Choroid plexus epithelial cell (primary cell): ENCODE data around the gene RHBG.

Experiments used
- DNase-seq: peaks from one replicate; pipeline ENCODE4 v3.0.0-alpha.2; 2010; ENCODE audit warnings: low read depth
- H3K4me3 ChIP-seq: 2 replicates; pipeline ENCODE4 v1.5.1; 2011; ENCODE audit warnings: low read depth, mild to moderate bottlenecking, control low read depth, low read length, moderate library complexity
- CTCF ChIP-seq: conservative IDR thresholded peaks from 2 replicates; pipeline ENCODE4 v1.5.1; 2011; ENCODE audit warnings: low read depth, mild to moderate bottlenecking, control low read depth, inconsistent platforms, low read length, moderate library complexity

Gene RHBG

GRCh38 chr1:156372876-156373275 is 3.9 kb downstream of the RHBG start:
- no peak for TF ChIP-seq CTCF
- no peak overlapping the region for H3K4me3 ChIP-seq
- no peak for DNase-seq

- H3K4me3 ChIP-seq, result no peak overlapping the region
- no peak for TF ChIP-seq CTCF
- no peak for DNase-seq
Observed at GRCh38 chr1:156373546-156373945, 4.5 kb downstream of the RHBG start.

- peak; percentile 48 for DNase-seq
- H3K4me3 ChIP-seq, result no peak overlapping the region
- TF ChIP-seq CTCF, result peak; percentile 4
Observed at GRCh38 chr1:156376146-156376545, 7.1 kb downstream of the RHBG start.

GRCh38 chr1:156376958-156377919 is 8.2 kb downstream of the RHBG start:
- TF ChIP-seq CTCF, result no peak
- no peak overlapping the region for H3K4me3 ChIP-seq
- DNase-seq, result no peak

- no peak for DNase-seq
- TF ChIP-seq CTCF, result no peak
- no peak overlapping the region for H3K4me3 ChIP-seq
Observed at GRCh38 chr1:156378557-156378956, 9.5 kb downstream of the RHBG start.

- no peak overlapping the region for H3K4me3 ChIP-seq
- TF ChIP-seq CTCF, result peak; percentile 12
- DNase-seq, result no peak
Observed at GRCh38 chr1:156379420-156380165, 10.6 kb downstream of the RHBG start.
